HL-60/S4 (cell line): ENCODE measurements around the gene SLC22A15.

Experiments
- in situ Hi-C: fragments of 300-500 bp; cut with MboI; formaldehyde crosslinking; loops from 2 replicates; pipeline ENCODE4 v1.14.3; 2022; ENCODE audit warnings: low sequenced_read_pairs

Gene SLC22A15

DNA sequence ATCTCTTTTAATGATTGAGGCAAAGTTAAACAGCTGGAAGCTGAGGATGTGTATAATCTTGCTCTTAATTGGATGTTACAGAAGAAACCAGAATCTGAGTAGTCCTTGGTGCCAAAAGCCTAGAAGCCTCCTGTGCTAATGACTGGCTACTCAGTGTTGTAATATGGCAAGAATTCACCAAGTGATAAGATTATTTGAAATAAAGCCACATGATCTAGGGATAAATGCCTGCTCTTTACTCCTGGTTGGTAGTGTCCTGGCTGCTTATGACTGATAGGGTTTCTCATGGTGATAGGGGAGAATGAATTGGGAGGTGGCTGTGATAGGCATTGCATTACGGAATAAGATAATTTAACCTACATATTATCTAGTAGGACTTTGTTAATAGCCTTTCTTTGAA, 121.3 kb downstream of the SLC22A15 start:
- in situ Hi-C loops = no loop called here

- in situ Hi-C loops = no loop called here
These were observed 123.1 kb downstream of the SLC22A15 start for GRCh38 chr1:116099379-116099778.

DNA sequence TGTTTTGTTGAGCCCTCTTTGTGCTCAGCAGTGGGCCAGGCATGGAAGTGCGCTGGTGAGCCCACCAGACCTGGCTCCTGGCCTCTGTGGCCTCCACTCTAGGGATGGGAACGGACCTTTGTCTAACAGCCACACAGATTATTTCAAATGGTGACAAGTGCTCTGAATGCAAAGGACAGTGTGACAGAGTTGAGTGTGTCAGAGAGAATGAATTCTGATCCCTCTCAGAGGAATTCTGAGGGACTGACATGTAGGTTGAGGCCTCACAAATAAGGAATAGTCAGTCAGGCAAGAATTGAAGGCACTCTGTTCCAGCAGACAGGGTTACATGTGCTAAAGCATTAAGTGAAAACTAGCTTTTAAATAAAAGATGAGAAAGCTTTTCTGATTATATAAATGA, 123.6 kb downstream of the SLC22A15 start:
- in situ Hi-C loops = no loop called here

GRCh38 chr1:116104667-116105066, 128.4 kb downstream of the SLC22A15 start:
- in situ Hi-C loops = no loop called here

- in situ Hi-C loops = no loop called here
These were observed 129.7 kb downstream of the SLC22A15 start for GRCh38 chr1:116105996-116106395.

- in situ Hi-C loops = no loop called here
These were observed 130.3 kb downstream of the SLC22A15 start for GRCh38 chr1:116106646-116107045.

DNA sequence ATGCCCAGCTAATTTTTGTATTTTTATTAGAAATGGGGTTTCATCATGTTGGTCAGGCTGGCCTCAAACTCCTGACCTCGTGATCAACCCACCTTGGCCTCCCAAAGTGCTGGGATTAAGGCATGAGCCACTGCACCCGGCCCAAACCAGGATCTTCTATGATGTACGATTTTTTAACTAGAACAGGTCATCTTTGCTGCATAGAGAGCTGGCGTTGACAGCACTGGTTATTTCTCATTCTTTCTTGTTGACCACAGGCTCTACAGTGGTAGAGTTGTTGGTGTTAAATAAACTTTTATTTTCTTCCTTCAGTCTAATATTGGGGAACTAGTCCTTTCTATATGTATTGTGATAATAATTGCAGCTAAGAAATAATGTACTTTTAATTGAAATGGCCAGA, 131.1 kb downstream of the SLC22A15 start:
- in situ Hi-C loops = no loop called here

GRCh38 chr1:116110567-116111523, 134.5 kb downstream of the SLC22A15 start, which contains the start of gene MAB21L3:
Gene MAB21L3, plus strand, starts transcription at chr1:116111399. Its CDS starts 1,217 bp downstream, at chr1:116112616.
- in situ Hi-C loops = no loop called here

DNA sequence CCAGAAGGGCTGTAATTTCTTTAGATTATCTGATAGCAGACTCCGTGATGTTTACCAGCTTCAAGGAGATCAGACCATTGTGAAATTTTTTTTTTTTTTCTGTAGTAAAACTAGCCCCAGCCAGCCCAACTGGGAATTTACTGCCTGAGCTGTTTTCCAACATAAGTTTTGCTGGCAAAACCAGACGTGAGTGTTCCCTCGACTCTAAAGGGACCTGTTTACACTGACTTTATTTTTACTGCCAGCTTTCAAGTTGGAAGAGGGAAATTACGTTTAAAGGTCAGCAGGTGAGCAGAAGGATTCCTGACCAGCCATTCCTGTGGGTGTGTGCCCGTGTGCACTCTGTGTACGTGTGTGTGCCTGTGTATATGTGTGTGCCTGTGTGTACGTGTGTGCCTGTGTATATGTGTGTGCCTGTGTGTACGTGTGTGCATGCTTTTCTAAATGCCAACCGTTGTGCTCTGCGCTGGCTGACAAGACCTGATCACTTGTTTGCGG, 135.3 kb downstream of the SLC22A15 start:
- in situ Hi-C loops = no loop called here

- in situ Hi-C loops = no loop called here
These were observed 136.3 kb downstream of the SLC22A15 start for GRCh38 chr1:116112388-116113140.

GRCh38 chr1:116113615-116114014, 137.3 kb downstream of the SLC22A15 start:
- in situ Hi-C loops = no loop called here

DNA sequence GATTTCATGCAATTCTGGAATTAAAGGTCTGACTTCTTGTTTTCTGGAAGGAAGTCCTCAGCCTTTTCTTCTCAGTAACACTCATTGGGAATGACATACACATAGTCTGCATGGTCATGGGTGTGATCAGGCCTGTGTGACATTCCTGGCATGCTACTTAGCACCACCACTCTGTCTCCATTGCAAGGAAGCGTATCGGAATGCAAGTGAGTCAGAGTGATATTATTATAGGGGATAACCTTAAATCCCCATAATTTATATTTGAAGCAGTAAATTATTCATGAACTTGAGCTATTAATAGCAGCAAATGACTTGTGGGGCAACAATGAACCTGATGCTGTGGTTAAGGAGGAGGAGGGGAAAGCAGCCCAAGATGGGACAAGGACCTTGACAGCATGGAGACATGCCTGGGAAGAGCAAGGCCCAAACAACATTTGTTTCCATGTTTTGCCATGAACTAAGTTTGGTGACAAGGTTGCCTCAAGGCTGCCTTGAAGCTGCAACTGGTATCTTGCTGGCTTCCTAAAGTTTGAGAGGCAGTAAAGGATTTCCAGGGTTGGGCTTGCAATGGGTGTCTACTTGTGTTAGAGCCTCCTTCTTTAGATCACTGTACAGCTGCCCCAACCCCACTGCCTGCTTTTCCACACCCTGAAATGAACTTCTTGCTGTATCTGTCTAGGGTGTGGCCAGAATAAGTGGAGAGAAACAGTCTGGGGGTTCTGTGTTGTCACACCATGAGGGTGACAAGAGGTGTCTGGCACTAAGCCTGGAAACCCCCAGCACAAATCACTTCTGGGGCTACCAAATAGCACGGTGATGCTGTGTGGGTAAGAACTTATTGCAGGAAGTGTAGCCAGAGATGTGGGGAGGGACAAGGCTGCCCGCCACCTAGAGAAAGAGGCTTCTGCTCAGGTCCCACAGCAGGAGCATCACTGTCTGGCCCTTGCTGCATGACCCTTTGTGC, 139.4 kb downstream of the SLC22A15 start:
- in situ Hi-C loops = no loop called here

DNA sequence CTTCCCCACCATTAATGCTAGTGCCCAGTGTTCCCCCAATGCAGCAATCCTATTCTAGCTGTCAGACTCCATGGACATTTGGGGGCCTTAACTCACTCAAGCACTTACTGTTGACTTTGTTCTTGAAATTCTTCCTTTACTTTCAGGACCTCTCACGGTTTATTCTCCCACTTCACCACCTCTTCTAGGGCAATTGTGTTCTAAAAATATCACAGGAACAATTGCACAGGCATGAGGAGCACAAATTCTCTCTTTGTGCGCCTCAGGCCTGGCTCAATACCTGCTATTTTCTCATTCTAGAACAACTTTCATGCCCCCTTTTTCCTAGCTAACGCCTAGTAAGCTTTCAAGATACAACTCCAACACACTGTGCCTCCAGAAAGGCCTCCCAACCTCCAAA, 142.2 kb downstream of the SLC22A15 start:
- in situ Hi-C loops = no loop called here
